Stimulated activated CD8-positive, alpha-beta memory T cell treated with anti-CD3 and anti-CD28 coated beads, Interleukin-7, amount 100 ng/mL, for 4 hours (primary cell): ENCODE results near the gene C12orf43.

ENCODE experiments used
- DNase-seq, 2 donors: peaks; one replicate each; pipeline ENCODE4 v3.0.0-alpha.2; 2020; ENCODE audit warnings: low read depth in 2 of 2

Gene C12orf43

GRCh38 chr12:120999191-121000120, 16.8 kb downstream of the C12orf43 start:
- DNase-seq, result no peak

- DNase-seq, result no peak
Measured at GRCh38 chr12:120998435-120998834, 17.9 kb downstream of the C12orf43 start.

GRCh38 chr12:120997448-120997847, 18.8 kb downstream of the C12orf43 start:
- DNase-seq, result no peak

- DNase-seq, result no peak
Measured at GRCh38 chr12:120996133-120996746, 20.0 kb downstream of the C12orf43 start.

GRCh38 chr12:120994589-120995337, 21.5 kb downstream of the C12orf43 start:
- DNase-seq, result no peak

- no peak for DNase-seq
Measured at GRCh38 chr12:120994059-120994458, 22.2 kb downstream of the C12orf43 start.

- no peak for DNase-seq
Measured at GRCh38 chr12:120993496-120993895, 22.8 kb downstream of the C12orf43 start.

- DNase-seq, result no peak
Measured at GRCh38 chr12:120992989-120993388, 23.3 kb downstream of the C12orf43 start.

- DNase-seq, result no peak
Measured at GRCh38 chr12:120991965-120992364, 24.3 kb downstream of the C12orf43 start.

GRCh38 chr12:120990487-120991055, 25.7 kb downstream of the C12orf43 start:
- no peak for DNase-seq

GRCh38 chr12:120989687-120990086, 26.6 kb downstream of the C12orf43 start:
- no peak for DNase-seq

GRCh38 chr12:120988658-120989057, 27.6 kb downstream of the C12orf43 start:
- no peak for DNase-seq

- DNase-seq, result no peak
Measured at GRCh38 chr12:120988234-120988633, 28.1 kb downstream of the C12orf43 start.

- no peak for DNase-seq
Measured at GRCh38 chr12:120984351-120984898, 31.9 kb downstream of the C12orf43 start.

- no peak for DNase-seq
Measured at GRCh38 chr12:120983759-120984158, 32.5 kb downstream of the C12orf43 start.

GRCh38 chr12:120982659-120983058, 33.6 kb downstream of the C12orf43 start:
- no peak for DNase-seq

- DNase-seq, result no peak
Measured at GRCh38 chr12:120981407-120981941, 34.8 kb downstream of the C12orf43 start.

- DNase-seq, result no peak
Measured at GRCh38 chr12:120980800-120981368, 35.4 kb downstream of the C12orf43 start.

GRCh38 chr12:120979862-120980696, 36.2 kb downstream of the C12orf43 start:
- DNase-seq, result no peak

GRCh38 chr12:120979220-120979861, 36.9 kb downstream of the C12orf43 start:
- DNase-seq, result no peak
